GM12878 (cell line): Measurements from ENCODE around the gene MYLIP. TPM values are rescaled to one million over a fixed set of nuclear protein-coding genes. Genes with fewer than 3 reads are reported as not detected.

ENCODE experiments used
- ATAC-seq: fragments of 200-7000 bp; cut with Tn5 transposase; 3 replicates; pipeline ENCODE4 v1.9.1; 2020; ENCODE audit warnings: mild to moderate bottlenecking, moderate library complexity
- BruUV-seq: library from RNA; stranded (reverse); fragments of 400-500 nt; replicated peaks from 2 replicates; lab custom pipeline; 2021; lab: Mats Ljungman, UMichigan
- CTCF ChIA-PET: fragments of 300-600 bp; sonication (Branson Sonifier 250); formaldehyde crosslinking; extraction: SDS; loops from one replicate; lab custom pipeline; 2021; ENCODE audit warnings: inconsistent platforms; lab: Yijun Ruan, JAX
- POLR2A ChIA-PET: fragments of 350-600 bp; formaldehyde crosslinking; extraction: SDS; loops from one replicate; lab custom pipeline; 2021; ENCODE audit warnings: inconsistent platforms; lab: Charles Lee
- RAD21 ChIA-PET: fragments of 300-600 bp; sonication (Branson Sonifier 250); formaldehyde crosslinking; loops from one replicate; lab custom pipeline; 2023; ENCODE audit warnings: antibody characterized with exemption; ENCODE audit not compliant: unreplicated experiment; lab: Charles Lee
- SMC1A ChIA-PET: fragments of 300-600 bp; sonication (Branson Sonifier 250); formaldehyde crosslinking; loops from one replicate; lab custom pipeline; 2023; ENCODE audit not compliant: unreplicated experiment, uncharacterized antibody; lab: Charles Lee
- DNase-seq: peaks from one replicate; pipeline ENCODE4 v3.0.0-alpha.2; 2011; ENCODE audit warnings: low read depth, low spot score
- FAIRE-seq: peaks from 3 replicates; lab custom pipeline; 2011; peaks lifted over from hg19 to GRCh38; lab: Jason Lieb, UNC
- H2AFZ ChIP-seq: 2 replicates; pipeline ENCODE4 v1.6.0; 2011; ENCODE audit warnings: low read depth, low read length, control low read depth; ENCODE audit not compliant: control insufficient read depth
- H3K27ac ChIP-seq: 2 replicates; pipeline ENCODE4 v1.5.1; 2011; ENCODE audit warnings: control low read depth; ENCODE audit not compliant: control insufficient read depth, insufficient read depth
- H3K27me3 ChIP-seq, 2 experiments: replicated peaks in 1 of 2; 2 replicates each; pipeline versions ENCODE4 v1.6.0 to v1.6.1; 2011; ENCODE audit warnings: low read length in 1 of 2; ENCODE audit not compliant: control insufficient read depth in 2 of 2, insufficient read depth in 2 of 2
- H3K36me3 ChIP-seq, 2 experiments: 2 replicates each; pipeline ENCODE4 v1.5.1; 2011; ENCODE audit warnings: low read length in 1 of 2; ENCODE audit not compliant: control insufficient read depth in 2 of 2, insufficient read depth in 2 of 2
- H3K4me1 ChIP-seq: 2 replicates; pipeline ENCODE4 v1.6.1; 2011; ENCODE audit warnings: mild to moderate bottlenecking, low read length, moderate library complexity, mixed read lengths; ENCODE audit not compliant: control insufficient read depth, insufficient read depth
- H3K4me2 ChIP-seq: 2 replicates; pipeline ENCODE4 v1.6.0; 2011; ENCODE audit warnings: control low read depth; ENCODE audit not compliant: control insufficient read depth, insufficient read depth
- H3K4me3 ChIP-seq: fragments of 200-600 bp; sonication (generic); 2 replicates; pipeline ENCODE4 v1.5.1; 2016
- H3K79me2 ChIP-seq: 2 replicates; pipeline ENCODE4 v1.6.0; 2011; ENCODE audit warnings: low read length; ENCODE audit not compliant: control insufficient read depth, insufficient read depth
- H3K9ac ChIP-seq: 2 replicates; pipeline ENCODE4 v1.8.0; 2011; ENCODE audit warnings: low read length, control low read depth, mixed read lengths; ENCODE audit not compliant: control insufficient read depth, insufficient read depth
- H3K9me3 ChIP-seq: replicated peaks from 3 replicates; pipeline ENCODE4 v1.5.1; 2011; ENCODE audit warnings: mild to moderate bottlenecking, low read length; ENCODE audit not compliant: control insufficient read depth, insufficient read depth
- H4K20me1 ChIP-seq: 2 replicates; pipeline ENCODE4 v1.6.0; 2011; ENCODE audit not compliant: control insufficient read depth, insufficient read depth
- ATF3 ChIP-seq: IDR thresholded peaks from 2 replicates; pipeline ENCODE4 v1.6.1; 2011; ENCODE audit warnings: low read depth, mild to moderate bottlenecking, low read length, moderate library complexity, borderline replicate concordance; ENCODE audit errors: extremely low read depth
- BCL11A ChIP-seq: IDR thresholded peaks from 2 replicates; pipeline ENCODE4 v1.6.1; 2011; ENCODE audit warnings: low read depth, low read length
- CBFB ChIP-seq: IDR thresholded peaks from 2 replicates; pipeline ENCODE4 v1.6.1; 2016; ENCODE audit warnings: antibody characterized with exemption, low read depth
- CHD1 ChIP-seq: IDR thresholded peaks from 2 replicates; pipeline ENCODE4 v1.6.1; 2012; ENCODE audit warnings: low read depth, low read length, improper control_type of control experiment
- CREB1 ChIP-seq: IDR thresholded peaks from 2 replicates; pipeline ENCODE4 v1.6.1; 2012; ENCODE audit warnings: low read depth, mild to moderate bottlenecking, inconsistent platforms
- CUX1 ChIP-seq: IDR thresholded peaks from 2 replicates; pipeline ENCODE4 v1.6.1; 2012; ENCODE audit warnings: improper control_type of control experiment, low read depth, low read length; ENCODE audit not compliant: insufficient replicate concordance
- ETV6 ChIP-seq, 2 experiments: fragments of 450-650 bp in 1 of 2; IDR thresholded peaks in 1 of 2; conservative IDR thresholded peaks in 1 of 2; 2 replicates each; pipeline ENCODE4 v1.6.1; 2014; ENCODE audit warnings: antibody characterized with exemption in 1 of 2, borderline replicate concordance in 1 of 2, low read depth in 1 of 2, mild to moderate bottlenecking in 1 of 2, moderate library complexity in 1 of 2
- MAX ChIP-seq: IDR thresholded peaks from 2 replicates; pipeline ENCODE4 v1.6.1; 2012; ENCODE audit warnings: low read depth, low read length, improper control_type of control experiment
- MTA2 ChIP-seq: fragments of 450-650 bp; IDR thresholded peaks from 2 replicates; pipeline ENCODE4 v1.6.1; 2016; ENCODE audit warnings: low read depth, mild to moderate bottlenecking, moderate library complexity
- PML ChIP-seq: IDR thresholded peaks from 2 replicates; pipeline ENCODE4 v1.6.1; 2012; ENCODE audit warnings: low read length, inconsistent platforms
- POLR2A ChIP-seq: IDR thresholded peaks from 2 replicates; pipeline ENCODE4 v1.6.1; 2011; ENCODE audit warnings: low read depth, mild to moderate bottlenecking, low read length
- RAD21 ChIP-seq: IDR thresholded peaks from 2 replicates; pipeline ENCODE4 v1.6.1; 2011; ENCODE audit warnings: mild to moderate bottlenecking, low read depth, low read length, moderate library complexity; ENCODE audit not compliant: insufficient read depth
- RBBP5 ChIP-seq: fragments of 200-600 bp; sonication (generic); conservative IDR thresholded peaks from 2 replicates; pipeline ENCODE4 v1.6.1; 2016
- SIN3A ChIP-seq: IDR thresholded peaks from 2 replicates; pipeline ENCODE4 v1.6.1; 2012; ENCODE audit warnings: low read depth, low read length, improper control_type of control experiment
- SIX5 ChIP-seq: IDR thresholded peaks from 2 replicates; pipeline ENCODE4 v1.6.1; 2011; ENCODE audit warnings: mild to moderate bottlenecking, low read depth, low read length, moderate library complexity; ENCODE audit not compliant: severe bottlenecking
- SMC3 ChIP-seq: IDR thresholded peaks from 2 replicates; pipeline ENCODE4 v1.6.1; 2011; ENCODE audit warnings: low read length, improper control_type of control experiment, borderline replicate concordance
- SP1 ChIP-seq: IDR thresholded peaks from one replicate; pipeline ENCODE4 v1.6.1; 2011; ENCODE audit warnings: low read depth, low read length
- SRF ChIP-seq, 2 experiments: IDR thresholded peaks; 2 replicates each; pipeline ENCODE4 v1.6.1; 2011; ENCODE audit warnings: low read depth in 2 of 2, low read length in 2 of 2, mild to moderate bottlenecking in 1 of 2, moderate library complexity in 1 of 2
- TARDBP ChIP-seq: IDR thresholded peaks from 2 replicates; pipeline ENCODE4 v1.6.1; 2016; ENCODE audit warnings: borderline replicate concordance
- TCF12 ChIP-seq: IDR thresholded peaks from 2 replicates; pipeline ENCODE4 v1.6.1; 2011; ENCODE audit warnings: low read depth, mild to moderate bottlenecking, low read length
- ZSCAN29 ChIP-seq: fragments of 450-650 bp; IDR thresholded peaks from 2 replicates; pipeline ENCODE4 v1.6.1; 2017; ENCODE audit warnings: mild to moderate bottlenecking, moderate library complexity
- WGBS: methylation state at CpG from one replicate; pipeline ENCODE4 v1.1.6; 2016; ENCODE audit warnings: low lambda C conversion rate; ENCODE audit not compliant: insufficient replicate concordance, insufficient coverage; ENCODE audit errors: missing lambda C conversion rate; 5-methylcytosine and 5-hydroxymethylcytosine counted together
- in situ Hi-C: fragments of 300-500 bp; cut with MboI; formaldehyde crosslinking; loops from 9 replicates; pipeline ENCODE4 v1.14.3; 2018; ENCODE audit warnings: mixed read lengths
- intact Hi-C: fragments of 100-400 bp; cut with micrococcal nuclease; formaldehyde crosslinking; loops from one replicate; pipeline ENCODE4 v1.14.2; 2022; ENCODE audit not compliant: unreplicated experiment
- polyA plus RNA-seq, 11 experiments: library from polyadenylated mRNA; depleted of rRNA in 4 of 11; unstranded in 6 of 11; stranded (reverse) in 5 of 11; fragments of >200 nt; fragmentation: Nextera tagmentation in 4 of 11; fragmentation: Illumina TruSeq in 1 of 11; extraction: Ambion mirVana in 4 of 11; extraction: Trizol in 1 of 11; gene quantifications; 1 replicate in 1 of 11; 2 replicates in 10 of 11; pipeline versions ENCODE4 v1.2.1 to v1.2.3, GENCODE V29; 2011 to 2016; ENCODE audit warnings: inconsistent platforms in 2 of 11, missing spikeins in 2 of 11, low read depth in 1 of 11
- total RNA-seq, 4 experiments: library from RNA; depleted of rRNA in 3 of 4; stranded (reverse); fragments of >200 nt in 3 of 4; fragmentation: Illumina TruSeq in 1 of 4; extraction: Trizol in 1 of 4; gene quantifications; 2 replicates each; pipeline versions ENCODE4 v1.2.1 to v1.2.3, GENCODE V29; 2013 to 2021

The MYLIP gene
- total and polyA plus RNA-seq, 10 of the 15 experiments (the other 5 are each of a cell fraction or from before 2014, with no cell fraction given) = 5.3 to 123 (median 12.5) TPM

- TF ChIP-seq CUX1 = no peak
- no peak for TF ChIP-seq ETV6 (conservative IDR thresholded peaks at IDR 0.05 in 1 of 2, IDR thresholded peaks at IDR 0.05 in 1 of 2; ENCODE audit: borderline replicate concordance in 1 of 2, low read depth in 1 of 2)
- TF ChIP-seq SIN3A = no peak
- no peak for TF ChIP-seq PML
- TF ChIP-seq MTA2 = no peak
- TF ChIP-seq SRF (IDR thresholded peaks at IDR 0.05; ENCODE audit: low read depth in 2 of 2, low read length in 2 of 2) = no peak
These were observed 49.0 kb downstream of the MYLIP start (continued) for GRCh38 chr6:16177881-16178280.

GRCh38 chr6:16178351-16178750 is 49.5 kb downstream of the MYLIP start:
- FAIRE-seq (no peak), DNase-seq (no peak), ATAC-seq (no peak)
- SMC1A ChIA-PET = interaction anchor here (1.0 to 7.7 kb wide), 4 partner anchors 12 to 277 kb away, joined by 4 to 93 read pairs (median 7); no protein-coding TSS in a partner anchor
- CTCF ChIA-PET = interaction anchor here (1.0 kb wide), 1 partner anchor 9 kb away, joined by 4 read pairs; no protein-coding TSS in a partner anchor
- in situ Hi-C loops = no loop called here
- H3K4me1 ChIP-seq = no peaks in the 10 kb centered on the region
- H3K9me3 ChIP-seq = no peaks in the 10 kb centered on the region; the same call in 2 of the 3 replicates
- H4K20me1 ChIP-seq = no peaks in the 10 kb centered on the region
- no peaks in the 10 kb centered on the region for H3K79me2 ChIP-seq
- H3K27me3 ChIP-seq = no peaks in the 10 kb centered on the region
- no peak overlapping the region for H2AFZ ChIP-seq
- intact Hi-C loops = no loop called here
- H3K9ac ChIP-seq = no peak overlapping the region
- POLR2A ChIA-PET = no interaction called here
- H3K4me2 ChIP-seq = no peak overlapping the region
- BruUV-seq = no TSS peak
- WGBS = 92% methylated on average over 7 of the region's 7 CpGs
- RAD21 ChIA-PET = no interaction called here
- no peak overlapping the region for H3K27ac ChIP-seq
- H3K4me3 ChIP-seq = no peak overlapping the region
- no peaks in the 10 kb centered on the region for H3K36me3 ChIP-seq
- TF ChIP-seq CREB1 = no peak
- no peak for TF ChIP-seq POLR2A
- TF ChIP-seq TARDBP = no peak
- TF ChIP-seq ZSCAN29 = no peak
- TF ChIP-seq SMC3 = no peak
- TF ChIP-seq TCF12 = no peak
- no peak for TF ChIP-seq SP1
- TF ChIP-seq CBFB = no peak
- no peak for TF ChIP-seq CHD1
- TF ChIP-seq BCL11A = no peak
- no peak for TF ChIP-seq RAD21
- no peak for TF ChIP-seq RBBP5
- TF ChIP-seq SIX5 = no peak
- TF ChIP-seq MAX = no peak
- no peak for TF ChIP-seq ATF3
